Transverse colon (tissue), 4 donors: Measurements from ENCODE around the gene TAF3. TPM values are rescaled to one million over a fixed set of nuclear protein-coding genes. Genes with fewer than 3 reads are reported as not detected.

Source experiments
- DNase-seq: peaks from one replicate; pipeline ENCODE4 v3.0.0-alpha.2; 2019
- H3K27ac ChIP-seq, 4 donors: fragments of 200-600 bp; sonication (generic); 2 replicates each; pipeline ENCODE4 v1.5.1; 2016 to 2018; ENCODE audit warnings: inconsistent platforms in 4 of 4
- H3K27me3 ChIP-seq: fragments of 200-600 bp; sonication (generic); 2 replicates; pipeline ENCODE4 v1.5.1; 2017; ENCODE audit warnings: inconsistent platforms
- H3K36me3 ChIP-seq, 4 donors: fragments of 200-600 bp; sonication (generic); 2 replicates each; pipeline ENCODE4 v1.5.1; 2017 to 2019; ENCODE audit warnings: inconsistent platforms in 4 of 4
- H3K4me1 ChIP-seq, 4 donors: fragments of 200-600 bp; sonication (generic); 2 replicates each; pipeline ENCODE4 v1.5.1; 2017 to 2020; ENCODE audit warnings: inconsistent platforms in 4 of 4
- H3K4me3 ChIP-seq, 4 donors: fragments of 200-600 bp; sonication (generic); 1 replicate in 1 of 4; 2 replicates in 3 of 4; pipeline versions ENCODE4 v1.5.1 to v1.6.1; 2017 to 2019; ENCODE audit warnings: inconsistent platforms in 4 of 4
- H3K9me3 ChIP-seq, 2 donors: fragments of 200-600 bp; sonication (generic); 2 replicates each; pipeline ENCODE4 v1.5.1; 2017 to 2019; ENCODE audit warnings: inconsistent platforms in 2 of 2
- CTCF ChIP-seq, 5 experiments: fragments of 200-600 bp in 3 of 5; fragments of 450-650 bp in 2 of 5; sonication (generic) in 3 of 5; IDR thresholded peaks; 1 replicate in 2 of 5; 2 replicates in 3 of 5; pipeline ENCODE4 v1.5.1; 2016 to 2017; ENCODE audit warnings: antibody characterized with exemption in 5 of 5, inconsistent platforms in 3 of 5, mild to moderate bottlenecking in 2 of 5, moderate library complexity in 1 of 5
- EP300 ChIP-seq: sonication (generic); formaldehyde crosslinking; IDR thresholded peaks from one replicate; pipeline ENCODE4 v1.6.1; 2017; ENCODE audit warnings: antibody characterized with exemption, low read depth
- POLR2A ChIP-seq: fragments of 450-650 bp; IDR thresholded peaks from one replicate; pipeline ENCODE4 v1.6.1; 2016; ENCODE audit warnings: antibody characterized with exemption, mild to moderate bottlenecking, moderate library complexity
- POLR2AphosphoS5 ChIP-seq, 3 donors: sonication (generic); formaldehyde crosslinking; IDR thresholded peaks; one replicate each; pipeline ENCODE4 v1.6.1; 2016; ENCODE audit warnings: antibody characterized with exemption in 3 of 3
- WGBS, 2 donors: methylation state at CpG; one replicate each; pipeline ENCODE4 v1.1.5; 2018; ENCODE audit warnings: low coverage in 1 of 2; 5-methylcytosine and 5-hydroxymethylcytosine counted together
- in situ Hi-C, 4 donors: fragments of 200-750 bp; cut with MboI; loops; one replicate each; pipeline versions ENCODE4 v1.15.0 to v1.15.1; 2017; ENCODE audit warnings: low sequenced_read_pairs in 3 of 4, low pct_ligation_motif_present in 1 of 4, low pct_unique_long_range_greater_than_20kb in 1 of 4
- intact Hi-C: fragments of 100-400 bp; cut with DNase I; formaldehyde crosslinking; loops from one replicate; pipeline ENCODE4 v1.15.1; 2023; ENCODE audit warnings: low total_unique reads
- total RNA-seq, 4 donors: library from RNA; depleted of rRNA; stranded (reverse); fragments of >200 nt; gene quantifications; one replicate each; pipeline ENCODE4 v1.1.0, GENCODE V29; 2016

The TAF3 gene
- total RNA-seq, 4 donors from 2014 or later = 4.8 to 35.6 (median 9.6) TPM

GRCh38 chr10:7933757-7934156 lies 115.5 kb downstream of the TAF3 start:
- no peak for TF ChIP-seq EP300
- no peak for TF ChIP-seq CTCF (IDR thresholded peaks at IDR 0.05)
- TF ChIP-seq POLR2AphosphoS5 (IDR thresholded peaks at IDR 0.05) = no peak
- no peak for TF ChIP-seq POLR2A
- Histone ChIP-seq H3K4me3 (no peak overlapping the region), H3K9me3 (no peaks in the 10 kb centered on the region), H3K27ac (no peak overlapping the region), H3K36me3 (no peaks in the 10 kb centered on the region), H3K4me1 (peaks cover 0 to 2% (median 0%) of the 10 kb centered on the region in 4 donors), H3K27me3 (no peaks in the 10 kb centered on the region)
- DNase-seq = no peak
- WGBS, 2 donors = 96 to 97% methylated on average over 8 of the region's 8 CpGs
- in situ Hi-C loops (no loop called here), intact Hi-C loops (no loop called here)

GRCh38 chr10:7937315-7937945 lies 119.1 kb downstream of the TAF3 start:
- Histone ChIP-seq H3K27me3 (no peaks in the 10 kb centered on the region), H3K36me3 (no peaks in the 10 kb centered on the region), H3K27ac (no peak overlapping the region), H3K4me3 (no peak overlapping the region), H3K4me1 (no peaks in the 10 kb centered on the region), H3K9me3 (no peaks in the 10 kb centered on the region)
- in situ Hi-C loops = no loop called here
- 96 to 98% methylated on average over 5 of the region's 5 CpGs for WGBS, 2 donors
- intact Hi-C loops = no loop called here
- DNase-seq = no peak
- TF ChIP-seq EP300 (no peak), POLR2AphosphoS5 (IDR thresholded peaks at IDR 0.05) (no peak), POLR2A (no peak), CTCF (IDR thresholded peaks at IDR 0.05) (no peak)

GRCh38 chr10:7941576-7941975 lies 123.3 kb downstream of the TAF3 start:
- no peaks in the 10 kb centered on the region for H3K4me1 ChIP-seq
- DNase-seq = no peak
- no peaks in the 10 kb centered on the region for H3K9me3 ChIP-seq
- no peak overlapping the region for H3K27ac ChIP-seq
- no peaks in the 10 kb centered on the region for H3K36me3 ChIP-seq
- intact Hi-C loops (no loop called here), in situ Hi-C loops (no loop called here)
- no peak for TF ChIP-seq CTCF (IDR thresholded peaks at IDR 0.05)
- no peak for TF ChIP-seq POLR2A
- no peak for TF ChIP-seq POLR2AphosphoS5 (IDR thresholded peaks at IDR 0.05)
- TF ChIP-seq EP300 = no peak
- H3K4me3 ChIP-seq = no peak overlapping the region
- 89% methylated on average over 6 of the region's 6 CpGs; no CpG with 5 or more reads in 1 of the 2 donors for WGBS, 2 donors
- H3K27me3 ChIP-seq = no peaks in the 10 kb centered on the region

- in situ Hi-C loops = no loop called here
- no peaks in the 10 kb centered on the region for H3K36me3 ChIP-seq
- intact Hi-C loops = no loop called here
- 73 to 89% methylated on average over 3 to 4 of the region's 4 CpGs for WGBS, 2 donors
- H3K9me3 ChIP-seq = no peaks in the 10 kb centered on the region
- no peak for DNase-seq
- TF ChIP-seq POLR2A = no peak
- TF ChIP-seq POLR2AphosphoS5 (IDR thresholded peaks at IDR 0.05) = no peak
- no peak for TF ChIP-seq CTCF (IDR thresholded peaks at IDR 0.05)
- TF ChIP-seq EP300 = no peak
- no peak overlapping the region for H3K4me3 ChIP-seq
- no peak overlapping the region for H3K27ac ChIP-seq
- no peaks in the 10 kb centered on the region for H3K4me1 ChIP-seq
- no peaks in the 10 kb centered on the region for H3K27me3 ChIP-seq
Observed at GRCh38 chr10:7942316-7942715, 124.0 kb downstream of the TAF3 start.
